Measurements from ENCODE around the gene SERPINB4. TPM values are rescaled to one million over a fixed set of nuclear protein-coding genes. Genes with fewer than 3 reads are reported as not detected.

The SERPINB4 gene
- not detected for total RNA-seq

DNA sequence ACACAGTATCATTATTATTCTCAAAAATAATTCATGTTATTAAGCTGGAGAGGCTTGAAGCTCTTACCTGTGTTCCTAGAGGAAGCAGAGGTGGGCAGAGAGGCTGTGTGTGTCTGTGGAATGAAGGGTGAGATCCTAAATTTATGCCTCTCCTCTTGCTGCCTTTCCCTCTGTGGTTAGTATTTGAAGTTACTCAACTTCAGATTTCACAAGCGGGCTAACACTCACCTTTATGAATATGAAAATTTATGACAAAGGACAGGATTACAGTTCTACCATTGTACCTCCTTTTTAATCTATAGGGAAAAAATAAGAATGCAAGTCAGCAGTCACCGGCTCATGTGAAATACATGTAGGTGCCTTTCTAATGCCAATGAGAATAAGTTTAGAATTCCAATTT lies at the start of gene SERPINB4:
TSS of gene SERPINB4 (minus strand) at position 115 of the 400 bp plus-strand sequence. CDS start 679 bp downstream, outside the sequence.

GRCh38 chr18:63661750-63662149 lies 17.7 kb upstream of the SERPINB4 start, which contains the start of gene SERPINB3:
Gene SERPINB3 (minus strand): TSS chr18:63661893. CDS start chr18:63661216, 677 bp downstream.

Other genes starting within 250 kb of the SERPINB4 start
- 10 to 100 TPM; 66.3 to 77.4 TPM for gene VPS4B, start 221.8 kb downstream of the SERPINB4 start, total RNA-seq
- not detected for gene SERPINB5, start 167.3 kb downstream of the SERPINB4 start, total RNA-seq
- gene SERPINB12, start 101.9 kb downstream of the SERPINB4 start, total RNA-seq: not detected
- gene SERPINB13, start 56.9 kb downstream of the SERPINB4 start, total RNA-seq: not detected
- not detected for gene SERPINB3, start 17.6 kb upstream of the SERPINB4 start, total RNA-seq
- gene SERPINB11, start 58.7 kb upstream of the SERPINB4 start, total RNA-seq: not detected
- gene SERPINB7, start 131.2 kb upstream of the SERPINB4 start, total RNA-seq: not detected
- gene SERPINB2, start 243.4 kb upstream of the SERPINB4 start, total RNA-seq: not detected

Data from activated naive CD4-positive, alpha-beta T cell treated with anti-CD3 and anti-CD28 coated beads, Interleukin-2, amount 10 ng/mL, durations not matched to agents 5 hours and 36 hours (primary cell).